SH-SY5Y (cell line): ENCODE data around the gene TOM1.

Experiments
- GATA2 ChIP-seq: IDR thresholded peaks from 2 replicates; pipeline ENCODE4 v1.6.1; 2011; ENCODE audit warnings: mild to moderate bottlenecking, low read depth, low read length
- GATA3 ChIP-seq: IDR thresholded peaks from 2 replicates; pipeline ENCODE4 v1.6.1; 2011; ENCODE audit warnings: low read depth, mild to moderate bottlenecking, low read length, moderate library complexity

Gene TOM1

DNA sequence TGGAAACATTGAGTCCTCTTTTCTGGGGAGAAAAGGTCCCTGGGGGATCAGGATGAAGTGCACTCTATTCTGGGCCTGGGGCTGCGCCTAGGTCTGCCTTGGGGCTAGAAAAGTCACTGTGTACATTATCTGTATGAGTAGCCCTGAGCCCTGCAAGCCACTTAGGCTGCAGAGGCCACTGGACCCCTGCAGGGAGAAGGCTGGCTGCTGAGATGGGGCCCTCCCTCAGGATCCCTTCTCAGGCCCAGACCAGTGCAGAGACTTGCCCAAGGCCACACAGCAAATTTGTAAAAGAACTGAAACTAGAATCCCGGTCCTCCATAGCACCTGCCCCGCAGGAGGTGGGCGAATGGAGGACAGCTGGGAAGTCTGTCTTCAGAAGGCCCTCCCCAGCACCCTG, 54.4 kb downstream of the TOM1 start:
- TF ChIP-seq GATA2 = no peak
- no peak for TF ChIP-seq GATA3

DNA sequence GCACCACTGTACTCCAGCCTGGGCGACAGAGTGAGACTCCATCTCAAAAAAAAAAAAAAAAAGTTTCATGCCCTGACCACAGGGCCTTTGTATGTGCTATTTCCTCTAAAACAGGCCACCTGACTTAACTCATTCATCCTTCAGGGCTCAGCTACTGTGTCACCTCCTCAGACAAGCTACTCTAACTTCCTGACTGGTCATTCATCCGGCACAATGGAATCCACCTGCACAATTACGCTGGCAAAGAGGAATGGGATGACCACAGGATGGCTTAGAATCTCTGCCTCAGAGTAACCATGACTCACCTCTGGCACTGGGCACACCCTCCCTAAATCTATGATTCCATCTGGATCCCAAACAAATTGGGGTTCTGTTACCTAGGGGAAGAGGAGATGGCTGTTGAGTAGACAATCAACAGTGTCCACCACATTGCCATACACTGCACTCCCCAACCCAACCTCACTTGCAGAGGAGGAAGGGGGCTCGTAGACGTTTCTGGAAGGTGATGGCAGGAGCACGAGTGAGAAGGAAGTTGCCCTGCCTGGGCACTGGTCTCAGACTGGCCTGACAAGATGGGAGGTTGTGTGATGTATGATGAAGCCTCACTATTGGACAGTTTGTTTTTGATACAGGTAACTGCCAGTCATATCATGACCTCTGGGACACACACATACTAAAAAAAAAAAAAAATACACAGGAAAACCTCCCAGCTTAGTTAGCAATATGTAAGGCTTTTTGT, 58.4 kb downstream of the TOM1 start:
- TF ChIP-seq GATA3 (no peak), GATA2 (no peak)

DNA sequence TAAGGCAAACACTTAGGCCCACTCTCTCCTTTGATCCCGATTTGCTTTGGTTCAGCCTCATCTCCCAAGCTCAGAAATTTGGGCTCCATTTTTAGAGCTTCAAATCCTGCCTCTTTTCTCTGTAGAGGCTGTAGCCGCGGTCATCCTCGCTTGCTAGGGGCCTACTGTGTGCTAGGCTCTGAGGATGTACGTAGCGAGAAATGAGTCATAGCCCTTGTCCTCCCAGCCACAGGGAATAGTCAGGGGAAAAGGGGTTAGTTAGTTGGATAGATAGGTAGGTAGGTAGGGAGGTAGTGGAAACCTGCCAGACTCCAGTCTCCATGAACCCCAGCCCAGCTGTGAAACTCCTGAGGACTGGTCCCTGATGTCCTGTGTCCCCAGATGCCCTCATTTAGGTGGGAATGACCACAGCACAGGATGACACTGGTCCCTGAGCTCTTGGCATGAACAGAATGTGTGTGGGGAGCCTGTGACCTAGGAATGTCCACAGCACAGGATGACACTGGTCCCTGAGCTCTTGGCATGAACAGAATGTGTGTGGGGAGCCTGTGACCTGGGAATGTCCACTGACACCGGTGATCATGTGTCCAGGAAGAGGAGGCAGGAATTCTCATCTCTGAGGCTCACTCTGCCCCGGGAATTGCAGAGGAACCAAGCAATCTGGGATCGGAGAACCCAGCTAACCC, 59.8 kb downstream of the TOM1 start:
- no peak for TF ChIP-seq GATA3
- no peak for TF ChIP-seq GATA2

DNA sequence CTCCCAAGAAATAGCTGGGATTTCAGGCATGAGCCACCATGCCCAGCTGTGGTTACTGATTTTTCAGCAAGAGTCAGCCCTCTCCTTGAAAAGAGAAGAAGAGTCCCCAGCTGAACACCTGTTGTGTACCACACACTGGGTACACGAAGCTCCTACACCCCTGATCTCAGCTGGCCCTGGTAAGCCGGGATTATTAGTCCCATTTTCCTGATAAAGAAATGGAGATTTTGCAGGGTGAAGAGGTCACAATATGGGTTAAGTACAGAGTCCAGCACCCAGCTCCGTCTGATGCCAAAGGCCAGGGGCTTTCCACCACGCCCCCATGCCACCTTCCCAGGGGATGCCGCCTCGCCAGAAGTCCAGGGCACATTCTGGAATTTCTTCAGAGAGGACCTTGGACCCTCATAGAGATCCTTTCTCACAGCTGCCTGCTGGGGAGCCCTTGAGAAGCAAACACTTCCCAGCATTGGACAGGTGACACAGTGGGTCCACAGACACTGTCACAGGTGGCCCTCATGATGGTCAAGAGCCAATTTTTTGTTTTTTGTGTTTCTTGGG, 61.4 kb downstream of the TOM1 start:
- TF ChIP-seq GATA3 (no peak), GATA2 (no peak)

DNA sequence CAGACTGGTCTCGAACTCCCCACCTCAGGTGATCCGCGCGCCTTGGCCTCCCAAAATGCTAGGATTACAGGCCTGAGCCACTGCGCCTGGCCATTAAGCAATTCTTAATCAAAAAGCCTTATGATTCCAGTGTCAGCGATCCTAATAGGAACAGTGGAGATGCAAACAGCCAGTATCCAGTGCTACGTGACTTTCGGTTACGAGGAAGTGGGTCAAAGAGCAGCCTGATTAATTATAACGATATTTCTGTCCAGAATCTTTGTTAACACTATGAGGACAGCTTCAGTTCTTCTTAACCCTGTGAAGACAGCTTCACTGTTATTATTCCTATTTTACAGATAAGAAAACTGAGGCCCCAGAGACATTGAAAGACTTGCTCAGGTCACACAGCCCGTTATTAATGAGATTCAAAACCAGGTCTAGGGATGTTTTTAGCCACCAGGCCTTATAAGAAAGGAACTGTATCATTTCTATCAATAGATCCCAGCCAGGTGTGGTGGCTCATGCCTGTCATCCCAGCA, 63.9 kb downstream of the TOM1 start:
- no peak for TF ChIP-seq GATA2
- no peak for TF ChIP-seq GATA3

DNA sequence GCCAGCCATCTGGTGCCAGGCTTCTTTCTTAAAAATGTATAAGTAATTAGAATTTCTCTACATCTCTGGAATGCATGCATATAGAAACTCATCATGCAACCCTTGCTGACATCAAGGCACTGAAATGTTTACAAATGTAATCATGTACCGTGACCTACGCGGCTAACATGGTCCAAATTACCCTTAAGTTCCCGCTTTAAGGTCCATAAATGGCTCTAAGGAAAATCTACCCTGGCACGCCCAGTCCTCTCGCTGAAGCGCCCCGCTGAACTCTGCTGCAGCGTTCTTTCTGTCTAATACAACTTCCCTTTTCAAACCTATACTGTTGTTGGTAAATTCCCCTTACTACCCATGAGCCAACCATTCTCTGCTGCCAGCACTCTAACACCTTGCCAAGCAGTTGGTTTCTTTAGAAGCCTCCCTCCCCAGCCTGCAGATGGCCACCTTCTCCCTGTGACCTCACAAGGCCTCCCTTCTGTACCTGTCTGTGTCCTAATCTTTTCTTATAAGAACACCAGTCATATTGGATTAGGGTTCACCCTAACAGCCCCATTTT, 67.7 kb downstream of the TOM1 start:
- TF ChIP-seq GATA2 = no peak
- no peak for TF ChIP-seq GATA3

DNA sequence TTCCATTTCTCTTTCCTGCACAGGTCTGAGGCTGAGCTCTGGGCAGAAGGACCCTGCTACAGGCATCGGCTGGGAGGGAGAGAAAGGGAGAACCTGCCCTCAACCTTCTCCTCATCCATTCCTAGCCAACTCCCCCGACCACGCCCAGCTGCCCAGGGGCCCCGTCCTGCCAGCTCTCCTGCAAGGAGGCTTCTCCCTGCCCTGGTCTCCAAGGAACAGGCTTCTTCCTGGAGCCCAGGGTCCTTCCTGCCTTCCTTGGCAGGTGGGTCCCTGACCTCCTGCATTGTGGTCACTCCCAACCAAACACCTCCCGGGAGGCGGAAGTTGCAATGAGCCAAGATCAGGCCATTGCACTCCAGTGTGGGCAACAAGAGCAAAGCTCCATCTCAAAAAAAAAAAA, 68.7 kb downstream of the TOM1 start:
- TF ChIP-seq GATA2 (no peak), GATA3 (no peak)

DNA sequence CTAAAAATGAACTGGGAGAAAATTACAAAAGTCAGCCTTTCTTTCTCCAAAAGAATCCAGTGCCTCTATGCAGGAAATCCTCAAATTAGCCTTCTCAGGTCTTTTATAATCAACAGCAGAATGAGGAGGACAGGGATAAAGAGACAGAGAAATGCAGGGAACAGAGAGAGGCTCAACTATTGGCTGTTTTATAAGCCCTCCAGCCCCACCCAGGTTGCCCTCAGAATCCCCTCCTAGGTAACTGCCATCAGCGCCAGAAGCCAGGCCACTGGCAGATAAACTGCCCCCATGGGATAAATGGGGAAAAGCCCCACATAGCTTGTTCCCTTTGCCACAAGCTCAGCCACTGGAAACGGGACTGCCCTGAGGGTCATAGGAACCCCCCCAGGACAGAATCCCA, 70.3 kb downstream of the TOM1 start:
- TF ChIP-seq GATA3 = no peak
- TF ChIP-seq GATA2 = no peak

DNA sequence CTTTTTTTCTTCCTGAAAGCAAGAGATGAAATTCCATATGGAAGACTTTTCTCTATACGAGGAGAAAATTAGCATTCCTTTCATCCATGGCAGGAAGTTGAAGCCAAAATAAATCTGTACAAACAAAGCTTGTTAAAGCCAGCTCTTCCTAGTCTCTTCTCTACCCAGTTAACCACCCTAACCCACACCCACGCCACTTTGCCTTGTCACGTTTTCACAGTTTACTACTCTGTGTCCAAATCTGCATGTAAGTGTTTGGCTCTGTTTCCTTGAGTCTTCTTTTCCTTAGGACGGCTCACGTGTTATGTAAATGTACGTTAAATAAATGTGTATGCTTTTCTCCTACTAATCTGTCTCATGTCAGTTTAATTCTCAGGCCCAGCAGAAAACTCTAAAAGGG, 74.1 kb downstream of the TOM1 start:
- TF ChIP-seq GATA3 = no peak
- TF ChIP-seq GATA2 = no peak

DNA sequence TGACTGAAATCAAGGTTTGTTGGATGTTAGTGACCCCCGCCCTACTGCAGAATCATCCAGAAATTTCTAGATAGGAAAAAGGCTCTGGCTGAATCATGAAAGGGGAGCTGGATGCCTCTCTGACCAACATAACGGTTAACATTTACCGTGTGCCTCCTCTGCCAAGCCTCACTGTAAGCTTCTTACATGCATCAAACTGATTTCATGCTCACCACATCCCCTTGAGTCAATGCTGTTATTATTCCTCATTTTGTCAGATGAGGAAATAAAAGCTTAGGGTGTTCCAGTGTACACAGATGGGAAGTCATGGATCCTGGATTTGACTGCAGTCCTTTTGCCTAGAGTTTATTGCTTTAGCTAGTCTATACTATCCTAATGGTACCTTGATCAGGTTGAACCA, 75.3 kb downstream of the TOM1 start:
- TF ChIP-seq GATA3 (no peak), GATA2 (no peak)

DNA sequence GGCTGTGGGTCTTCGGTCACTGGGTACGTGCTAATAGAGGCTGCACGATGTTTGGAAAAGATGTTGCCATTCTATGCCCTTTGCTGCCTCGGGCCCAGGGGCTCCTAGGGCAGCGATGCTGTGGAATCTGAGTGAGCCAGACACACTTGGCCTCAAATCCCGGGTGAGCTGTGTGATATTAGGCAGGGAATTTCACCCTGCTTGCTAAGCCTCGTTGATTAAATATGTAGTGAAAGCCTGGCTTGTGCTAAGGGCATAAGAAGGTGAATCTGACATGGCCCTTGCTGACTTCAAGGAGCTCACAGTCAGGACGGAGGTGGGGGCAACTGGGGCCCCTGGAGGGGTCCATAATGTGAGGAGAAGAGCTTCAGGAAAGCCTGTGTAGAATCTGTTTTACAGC, 75.8 kb downstream of the TOM1 start:
- TF ChIP-seq GATA2 = no peak
- no peak for TF ChIP-seq GATA3

DNA sequence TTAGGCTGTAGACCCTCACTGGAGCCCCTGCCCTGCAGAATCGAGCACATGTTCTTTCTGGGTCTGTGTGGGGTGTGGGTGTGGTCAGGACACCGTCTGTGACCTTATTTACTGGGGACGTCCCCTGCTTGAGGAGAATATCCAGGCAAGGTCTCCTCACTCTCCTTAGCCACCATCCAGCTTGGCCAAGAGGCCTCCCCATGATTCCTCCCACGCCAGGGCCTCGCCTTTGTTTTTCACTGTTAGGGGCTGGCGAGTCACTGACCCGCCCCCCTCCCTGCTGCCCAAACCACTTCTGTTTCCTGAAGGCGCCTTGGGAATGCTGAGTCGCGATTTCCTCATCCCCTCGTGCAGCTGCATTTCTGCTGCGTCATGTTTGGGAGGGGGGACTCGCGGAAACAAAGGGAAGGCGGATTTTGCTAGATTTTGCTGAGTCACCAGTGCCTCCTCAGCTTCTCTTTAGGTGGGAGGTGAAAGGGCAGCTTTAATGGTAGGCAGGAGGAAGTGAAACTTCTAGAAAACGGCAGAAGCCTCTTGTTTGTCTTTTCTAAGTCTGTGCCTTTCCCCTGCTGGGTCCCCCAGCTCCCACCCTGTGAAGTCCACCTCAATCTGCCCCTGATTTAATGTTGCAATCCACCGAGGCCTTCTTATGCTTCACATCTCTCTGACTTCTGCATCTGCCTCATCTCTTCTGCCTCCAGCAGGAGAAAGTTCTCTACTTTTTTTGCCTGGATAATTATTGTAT, 77.2 kb downstream of the TOM1 start:
- TF ChIP-seq GATA3 = no peak

DNA sequence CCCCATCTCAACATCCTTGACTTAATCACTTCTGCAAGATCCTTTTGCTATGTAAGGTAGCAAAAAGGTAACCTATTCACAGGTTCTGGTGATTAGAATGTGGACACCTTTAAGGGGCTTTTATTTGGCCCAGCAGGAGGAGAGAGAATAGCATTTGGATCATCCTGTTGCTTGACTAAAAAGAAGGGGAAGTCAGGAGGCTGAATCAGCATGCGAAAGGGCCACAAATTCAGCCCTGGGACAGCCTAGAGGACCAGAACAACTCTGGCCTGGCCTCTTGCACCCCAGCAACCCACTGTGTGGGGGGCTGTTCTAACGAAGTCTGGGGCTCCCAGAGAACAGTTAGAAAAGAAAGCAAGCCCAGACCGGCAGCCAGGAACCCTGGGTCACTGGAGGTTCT, 78.0 kb downstream of the TOM1 start:
- TF ChIP-seq GATA3 (no peak), GATA2 (no peak)

DNA sequence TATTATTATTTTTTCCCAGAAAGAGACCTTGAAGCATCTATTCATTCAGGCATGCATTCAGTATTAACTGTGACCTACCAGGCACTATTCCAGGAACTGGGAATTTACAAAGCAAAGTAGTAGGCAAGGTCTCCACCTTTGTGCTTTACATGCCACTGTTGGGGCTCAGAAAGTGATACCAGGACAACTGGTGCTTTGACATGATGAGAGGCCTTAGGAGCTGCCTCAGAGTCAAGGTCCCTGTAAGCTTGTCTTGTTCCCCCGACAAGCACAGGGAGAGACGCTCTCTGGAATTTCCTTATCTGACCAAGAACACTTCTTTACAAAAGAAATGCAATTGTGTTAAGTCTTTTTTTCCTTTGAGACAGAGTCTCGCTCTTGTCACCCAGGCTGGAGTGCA, 78.9 kb downstream of the TOM1 start:
- TF ChIP-seq GATA3 (no peak), GATA2 (no peak)
